ENCODE measurements around the gene PASK. TPM values are rescaled to one million over a fixed set of nuclear protein-coding genes. Genes with fewer than 3 reads are reported as not detected.

The PASK gene
- polyA plus RNA-seq, 1 donor from 2014 or later: 26.0 TPM

DNA sequence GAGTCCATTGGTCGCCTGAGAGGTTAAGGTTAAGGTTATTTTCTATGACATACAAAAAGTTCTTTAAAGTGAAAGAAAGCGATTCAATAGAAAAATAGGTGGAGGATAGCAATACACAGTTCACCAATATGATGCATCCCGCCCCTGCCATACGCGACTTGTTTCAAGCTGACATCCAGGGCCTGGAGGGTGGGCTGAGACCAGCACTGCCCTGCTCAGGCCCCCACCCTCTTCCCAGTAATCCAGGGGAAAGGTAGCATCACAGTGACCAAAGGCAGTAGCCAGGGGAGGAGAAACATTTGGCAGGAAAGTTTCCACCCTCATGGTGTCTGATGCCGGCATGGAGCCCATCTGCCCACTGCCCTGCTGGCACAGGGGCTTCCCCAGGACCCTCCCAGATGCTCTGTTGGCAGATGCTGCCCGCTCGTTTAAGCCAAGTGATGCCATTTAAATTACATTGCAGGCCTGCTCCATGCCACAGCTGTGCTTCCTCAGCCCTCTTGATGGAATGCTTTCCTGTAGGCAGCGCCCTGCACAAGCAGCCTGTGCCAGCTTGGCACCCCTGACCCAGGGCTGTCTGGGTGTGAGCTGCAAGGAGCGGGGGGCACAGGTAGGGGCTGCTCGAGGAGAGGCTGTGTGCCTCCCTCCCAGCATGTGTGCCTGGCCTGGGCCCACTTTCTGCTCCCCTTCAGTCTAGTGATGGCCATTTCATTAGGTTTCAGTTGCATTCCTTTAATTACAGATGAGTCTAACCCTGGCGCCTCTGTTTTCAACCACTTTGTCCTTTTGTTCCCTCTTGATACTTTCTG, 28.5 kb upstream of the PASK start:
- Histone ChIP-seq H3K9ac (ENCODE audit: low read length) (no peak overlapping the region), H3K79me2 (replicated peaks; ENCODE audit: insufficient read depth, low read length) (no peaks in the 10 kb centered on the region), H3K9me2 (ENCODE audit: insufficient read depth, low read length) (no peaks in the 10 kb centered on the region), H3K27ac (ENCODE audit: low read length) (no peak overlapping the region), H3K4me2 (ENCODE audit: low read length) (no peak overlapping the region), H3F3A (ENCODE audit: insufficient read depth, low read length, poor library complexity, severe bottlenecking) (no peaks in the 10 kb centered on the region), H4K20me1 (ENCODE audit: insufficient read depth) (no peaks in the 10 kb centered on the region), H3K9me3 (ENCODE audit: low read length) (no peaks in the 10 kb centered on the region), H3K27me3 (ENCODE audit: insufficient read depth, low read depth, low read length) (no peaks in the 10 kb centered on the region), H3K4me3 (ENCODE audit: low read length) (no peak overlapping the region), H2AFZ (ENCODE audit: low read depth, low read length) (no peak overlapping the region), H3K36me3 (ENCODE audit: insufficient read depth, low read length) (no peaks in the 10 kb centered on the region)
- TF ChIP-seq EZH2 (IDR thresholded peaks at IDR 0.05; ENCODE audit: borderline replicate concordance, insufficient read depth, low read length, poor library complexity, severe bottlenecking): no peak
- TF ChIP-seq RAD21 (conservative IDR thresholded peaks at IDR 0.05): no peak
- TF ChIP-seq, protein P1, sequence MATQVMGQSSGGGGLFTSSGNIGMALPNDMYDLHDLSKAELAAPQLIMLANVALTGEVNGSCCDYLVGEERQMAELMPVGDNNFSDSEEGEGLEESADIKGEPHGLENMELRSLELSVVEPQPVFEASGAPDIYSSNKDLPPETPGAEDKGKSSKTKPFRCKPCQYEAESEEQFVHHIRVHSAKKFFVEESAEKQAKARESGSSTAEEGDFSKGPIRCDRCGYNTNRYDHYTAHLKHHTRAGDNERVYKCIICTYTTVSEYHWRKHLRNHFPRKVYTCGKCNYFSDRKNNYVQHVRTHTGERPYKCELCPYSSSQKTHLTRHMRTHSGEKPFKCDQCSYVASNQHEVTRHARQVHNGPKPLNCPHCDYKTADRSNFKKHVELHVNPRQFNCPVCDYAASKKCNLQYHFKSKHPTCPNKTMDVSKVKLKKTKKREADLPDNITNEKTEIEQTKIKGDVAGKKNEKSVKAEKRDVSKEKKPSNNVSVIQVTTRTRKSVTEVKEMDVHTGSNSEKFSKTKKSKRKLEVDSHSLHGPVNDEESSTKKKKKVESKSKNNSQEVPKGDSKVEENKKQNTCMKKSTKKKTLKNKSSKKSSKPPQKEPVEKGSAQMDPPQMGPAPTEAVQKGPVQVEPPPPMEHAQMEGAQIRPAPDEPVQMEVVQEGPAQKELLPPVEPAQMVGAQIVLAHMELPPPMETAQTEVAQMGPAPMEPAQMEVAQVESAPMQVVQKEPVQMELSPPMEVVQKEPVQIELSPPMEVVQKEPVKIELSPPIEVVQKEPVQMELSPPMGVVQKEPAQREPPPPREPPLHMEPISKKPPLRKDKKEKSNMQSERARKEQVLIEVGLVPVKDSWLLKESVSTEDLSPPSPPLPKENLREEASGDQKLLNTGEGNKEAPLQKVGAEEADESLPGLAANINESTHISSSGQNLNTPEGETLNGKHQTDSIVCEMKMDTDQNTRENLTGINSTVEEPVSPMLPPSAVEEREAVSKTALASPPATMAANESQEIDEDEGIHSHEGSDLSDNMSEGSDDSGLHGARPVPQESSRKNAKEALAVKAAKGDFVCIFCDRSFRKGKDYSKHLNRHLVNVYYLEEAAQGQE (IDR thresholded peaks at IDR 0.05; ENCODE audit: borderline replicate concordance): no peak
- no peak for TF ChIP-seq POLR2AphosphoS5 (IDR thresholded peaks at IDR 0.05)
- TF ChIP-seq MXI1 (conservative IDR thresholded peaks at IDR 0.05; ENCODE audit: poor library complexity, severe bottlenecking): no peak
- no peak for TF ChIP-seq EP300 (conservative IDR thresholded peaks at IDR 0.05; ENCODE audit: poor library complexity, severe bottlenecking)

DNA sequence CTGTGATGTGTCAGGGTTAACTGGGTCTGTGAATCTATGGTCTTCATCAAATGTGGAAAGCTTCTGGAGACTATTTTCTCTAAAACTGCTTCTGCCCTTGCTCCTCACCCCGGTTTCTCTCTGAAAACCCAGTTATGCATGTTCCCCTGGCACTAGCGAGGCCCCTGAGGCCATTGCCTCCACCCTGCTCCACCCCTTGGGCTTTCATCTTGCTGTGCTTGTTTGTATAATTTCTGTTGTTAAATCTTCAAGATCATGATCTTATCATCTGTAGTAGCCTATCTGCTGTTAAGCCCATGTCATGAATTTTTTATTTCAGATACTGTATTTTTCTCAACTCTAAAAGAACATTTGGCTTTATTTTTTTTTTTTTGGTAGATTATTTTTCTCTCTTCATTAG, 24.3 kb upstream of the PASK start:
- Histone ChIP-seq H3K27ac (ENCODE audit: low read length) (no peak overlapping the region), H3K9me2 (ENCODE audit: insufficient read depth, low read length) (no peaks in the 10 kb centered on the region), H3K27me3 (ENCODE audit: insufficient read depth, low read depth, low read length) (no peaks in the 10 kb centered on the region), H3K4me3 (ENCODE audit: low read length) (no peak overlapping the region), H4K20me1 (ENCODE audit: insufficient read depth) (no peaks in the 10 kb centered on the region), H3K9ac (ENCODE audit: low read length) (no peak overlapping the region), H3K79me2 (replicated peaks; ENCODE audit: insufficient read depth, low read length) (no peaks in the 10 kb centered on the region), H2AFZ (ENCODE audit: low read depth, low read length) (no peak overlapping the region), H3K36me3 (ENCODE audit: insufficient read depth, low read length) (peaks cover 24% of the 10 kb centered on the region), H3K9me3 (ENCODE audit: low read length) (peaks cover 6% of the 10 kb centered on the region), H3F3A (ENCODE audit: insufficient read depth, low read length, poor library complexity, severe bottlenecking) (no peaks in the 10 kb centered on the region), H3K4me2 (ENCODE audit: low read length) (no peak overlapping the region)
- TF ChIP-seq TAF1 (IDR thresholded peaks at IDR 0.05; ENCODE audit: low read depth) (no peak), POLR2AphosphoS5 (IDR thresholded peaks at IDR 0.05) (no peak)
- TF ChIP-seq, protein P2, sequence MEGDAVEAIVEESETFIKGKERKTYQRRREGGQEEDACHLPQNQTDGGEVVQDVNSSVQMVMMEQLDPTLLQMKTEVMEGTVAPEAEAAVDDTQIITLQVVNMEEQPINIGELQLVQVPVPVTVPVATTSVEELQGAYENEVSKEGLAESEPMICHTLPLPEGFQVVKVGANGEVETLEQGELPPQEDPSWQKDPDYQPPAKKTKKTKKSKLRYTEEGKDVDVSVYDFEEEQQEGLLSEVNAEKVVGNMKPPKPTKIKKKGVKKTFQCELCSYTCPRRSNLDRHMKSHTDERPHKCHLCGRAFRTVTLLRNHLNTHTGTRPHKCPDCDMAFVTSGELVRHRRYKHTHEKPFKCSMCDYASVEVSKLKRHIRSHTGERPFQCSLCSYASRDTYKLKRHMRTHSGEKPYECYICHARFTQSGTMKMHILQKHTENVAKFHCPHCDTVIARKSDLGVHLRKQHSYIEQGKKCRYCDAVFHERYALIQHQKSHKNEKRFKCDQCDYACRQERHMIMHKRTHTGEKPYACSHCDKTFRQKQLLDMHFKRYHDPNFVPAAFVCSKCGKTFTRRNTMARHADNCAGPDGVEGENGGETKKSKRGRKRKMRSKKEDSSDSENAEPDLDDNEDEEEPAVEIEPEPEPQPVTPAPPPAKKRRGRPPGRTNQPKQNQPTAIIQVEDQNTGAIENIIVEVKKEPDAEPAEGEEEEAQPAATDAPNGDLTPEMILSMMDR (IDR thresholded peaks at IDR 0.05; ENCODE audit: poor library complexity, severe bottlenecking): no peak
